Measurements from ENCODE around the gene SRSF7.
"Not testable (repeated sequence)": the region's sequence is repeated elsewhere in the genome, so short reads cannot be mapped to it uniquely, and the experiment has no call there.

- not testable (repeated sequence) for TF ChIP-seq POLR2A (IDR thresholded peaks at IDR 0.05; ENCODE audit: low read length); GATA1 (IDR thresholded peaks at IDR 0.05; ENCODE audit: low read depth, low read length)
Measured at GRCh38 chr2:38714941-38715340, 36.2 kb downstream of the SRSF7 start.
